ENCODE measurements around the gene SLC6A20.
"Not testable (repeated sequence)": the region's sequence is repeated elsewhere in the genome, so short reads cannot be mapped to it uniquely, and the experiment has no call there.

The SLC6A20 gene

GRCh38 chr3:45758871-45759270 lies 37.5 kb downstream of the SLC6A20 start:
- DNase-seq (ENCODE audit: low spot score): no peak

GRCh38 chr3:45757141-45757540 lies 39.2 kb downstream of the SLC6A20 start:
- DNase-seq (ENCODE audit: low spot score): not testable (repeated sequence)

- no peak for DNase-seq (ENCODE audit: low spot score)
These were observed 40.3 kb downstream of the SLC6A20 start for GRCh38 chr3:45756055-45756454.

- DNase-seq (ENCODE audit: low spot score): no peak
These were observed 41.9 kb downstream of the SLC6A20 start for GRCh38 chr3:45754461-45754860.

GRCh38 chr3:45753095-45753494 lies 43.2 kb downstream of the SLC6A20 start:
- DNase-seq (ENCODE audit: low spot score): no peak

GRCh38 chr3:45751537-45752242 lies 44.6 kb downstream of the SLC6A20 start:
- no peak for DNase-seq (ENCODE audit: low spot score)

GRCh38 chr3:45749880-45750279 lies 46.5 kb downstream of the SLC6A20 start:
- no peak for DNase-seq (ENCODE audit: low spot score)

GRCh38 chr3:45749036-45749600 lies 47.2 kb downstream of the SLC6A20 start:
- not testable (repeated sequence) for DNase-seq (ENCODE audit: low spot score)

GRCh38 chr3:45748068-45748467 lies 48.3 kb downstream of the SLC6A20 start:
- DNase-seq (ENCODE audit: low spot score): no peak

GRCh38 chr3:45746777-45747622 lies 49.3 kb downstream of the SLC6A20 start:
- no peak for DNase-seq (ENCODE audit: low spot score)

- no peak for DNase-seq (ENCODE audit: low spot score)
These were observed 50.1 kb downstream of the SLC6A20 start for GRCh38 chr3:45746165-45746776.

- DNase-seq (ENCODE audit: low spot score): no peak
These were observed 53.8 kb downstream of the SLC6A20 start for GRCh38 chr3:45742461-45743089.

GRCh38 chr3:45741742-45742460 lies 54.4 kb downstream of the SLC6A20 start:
- no peak for DNase-seq (ENCODE audit: low spot score)

GRCh38 chr3:45741247-45741646 lies 55.1 kb downstream of the SLC6A20 start:
- no peak for DNase-seq (ENCODE audit: low spot score)

- DNase-seq (ENCODE audit: low spot score): no peak
These were observed 56.3 kb downstream of the SLC6A20 start for GRCh38 chr3:45739991-45740390.

- no peak for DNase-seq (ENCODE audit: low spot score)
These were observed 59.1 kb downstream of the SLC6A20 start for GRCh38 chr3:45737234-45737633.

- no peak for DNase-seq (ENCODE audit: low spot score)
These were observed 59.6 kb downstream of the SLC6A20 start for GRCh38 chr3:45736707-45737106.

GRCh38 chr3:45730409-45731154 lies 65.8 kb downstream of the SLC6A20 start:
- DNase-seq (ENCODE audit: low spot score): no peak

- no peak for DNase-seq (ENCODE audit: low spot score)
These were observed 66.7 kb downstream of the SLC6A20 start for GRCh38 chr3:45729614-45730013.

- DNase-seq (ENCODE audit: low spot score): no peak
These were observed 71.4 kb downstream of the SLC6A20 start for GRCh38 chr3:45724911-45725310.
